ENCODE data around the gene NT5C3B.

The NT5C3B gene

GRCh38 chr17:41797377-41797776 is 38.7 kb downstream of the NT5C3B start:
- Histone ChIP-seq H3K4me2 (ENCODE audit: low read length) (no peak overlapping the region), H3K27ac (no peak overlapping the region), H3K4me3 (ENCODE audit: low read depth, low read length) (no peak overlapping the region), H2AFZ (no peak overlapping the region), H3K36me3 (ENCODE audit: control insufficient read depth, insufficient read depth, low read length) (no peaks in the 10 kb centered on the region), H3K9me3 (ENCODE audit: control insufficient read depth, low read length) (no peaks in the 10 kb centered on the region), H3K27me3 (ENCODE audit: control insufficient read depth, insufficient read depth, low read length) (no peaks in the 10 kb centered on the region), H3K79me2 (no peaks in the 10 kb centered on the region), H3K9ac (no peak overlapping the region), H3K4me1 (peaks cover 18% of the 10 kb centered on the region)
- TF ChIP-seq, protein P1, sequence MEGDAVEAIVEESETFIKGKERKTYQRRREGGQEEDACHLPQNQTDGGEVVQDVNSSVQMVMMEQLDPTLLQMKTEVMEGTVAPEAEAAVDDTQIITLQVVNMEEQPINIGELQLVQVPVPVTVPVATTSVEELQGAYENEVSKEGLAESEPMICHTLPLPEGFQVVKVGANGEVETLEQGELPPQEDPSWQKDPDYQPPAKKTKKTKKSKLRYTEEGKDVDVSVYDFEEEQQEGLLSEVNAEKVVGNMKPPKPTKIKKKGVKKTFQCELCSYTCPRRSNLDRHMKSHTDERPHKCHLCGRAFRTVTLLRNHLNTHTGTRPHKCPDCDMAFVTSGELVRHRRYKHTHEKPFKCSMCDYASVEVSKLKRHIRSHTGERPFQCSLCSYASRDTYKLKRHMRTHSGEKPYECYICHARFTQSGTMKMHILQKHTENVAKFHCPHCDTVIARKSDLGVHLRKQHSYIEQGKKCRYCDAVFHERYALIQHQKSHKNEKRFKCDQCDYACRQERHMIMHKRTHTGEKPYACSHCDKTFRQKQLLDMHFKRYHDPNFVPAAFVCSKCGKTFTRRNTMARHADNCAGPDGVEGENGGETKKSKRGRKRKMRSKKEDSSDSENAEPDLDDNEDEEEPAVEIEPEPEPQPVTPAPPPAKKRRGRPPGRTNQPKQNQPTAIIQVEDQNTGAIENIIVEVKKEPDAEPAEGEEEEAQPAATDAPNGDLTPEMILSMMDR (IDR thresholded peaks at IDR 0.05) = no peak

DNA sequence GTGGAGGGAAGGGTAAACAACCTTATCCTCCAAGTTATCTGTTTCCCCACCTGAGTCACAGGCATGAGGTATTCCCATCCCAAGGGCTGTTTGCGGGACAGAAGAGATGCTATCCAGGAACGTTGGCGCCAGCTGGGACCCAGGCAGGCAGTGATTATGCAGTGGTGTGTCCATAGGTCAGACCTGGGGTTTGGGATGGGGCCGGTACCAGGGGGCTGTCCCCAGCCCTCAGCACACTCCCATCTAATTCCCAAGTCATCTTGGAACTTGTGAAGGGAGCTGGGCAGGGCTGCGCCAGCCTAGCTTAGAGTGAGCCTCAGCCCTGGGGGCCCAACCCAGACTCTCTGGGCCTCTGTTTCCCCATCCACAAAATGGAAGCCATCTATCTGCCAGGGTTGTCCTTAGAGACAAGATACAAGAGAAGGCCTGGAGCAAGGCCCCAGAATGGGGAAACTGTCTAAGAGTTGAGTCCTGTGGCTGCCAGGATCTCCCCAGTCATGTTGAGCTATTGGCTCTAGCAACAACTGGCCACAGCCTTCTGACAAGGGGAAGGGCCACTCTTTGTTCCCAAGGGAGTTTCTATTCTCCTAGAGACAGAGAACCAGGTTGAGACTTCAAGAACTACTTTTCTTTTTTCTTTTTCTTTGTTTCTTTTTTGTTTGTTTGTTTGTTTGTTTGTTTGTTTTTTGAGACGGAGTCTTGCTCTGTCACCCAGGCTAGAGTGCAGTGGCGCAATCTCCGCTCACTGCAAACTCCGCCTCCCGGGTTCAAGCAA is 39.7 kb downstream of the NT5C3B start:
- Histone ChIP-seq H3K4me2 (ENCODE audit: low read length) (no peak overlapping the region), H3K4me3 (ENCODE audit: low read depth, low read length) (no peak overlapping the region), H3K27me3 (ENCODE audit: control insufficient read depth, insufficient read depth, low read length) (no peaks in the 10 kb centered on the region), H3K36me3 (ENCODE audit: control insufficient read depth, insufficient read depth, low read length) (no peaks in the 10 kb centered on the region), H3K9ac (no peak overlapping the region), H3K4me1 (peaks cover 24% of the 10 kb centered on the region), H3K79me2 (no peaks in the 10 kb centered on the region), H3K9me3 (ENCODE audit: control insufficient read depth, low read length) (no peaks in the 10 kb centered on the region), H2AFZ (no peak overlapping the region), H3K27ac (no peak overlapping the region)
- TF ChIP-seq, protein P1 (IDR thresholded peaks at IDR 0.05) = no peak

GRCh38 chr17:41794540-41794975 is 41.5 kb downstream of the NT5C3B start:
- Histone ChIP-seq H3K9ac (no peak overlapping the region), H3K4me2 (ENCODE audit: low read length) (no peak overlapping the region), H3K36me3 (ENCODE audit: control insufficient read depth, insufficient read depth, low read length) (no peaks in the 10 kb centered on the region), H3K27ac (no peak overlapping the region), H3K27me3 (ENCODE audit: control insufficient read depth, insufficient read depth, low read length) (no peaks in the 10 kb centered on the region), H3K9me3 (ENCODE audit: control insufficient read depth, low read length) (no peaks in the 10 kb centered on the region), H3K79me2 (no peaks in the 10 kb centered on the region), H3K4me3 (ENCODE audit: low read depth, low read length) (no peak overlapping the region), H3K4me1 (peaks cover 15% of the 10 kb centered on the region), H2AFZ (no peak overlapping the region)
- TF ChIP-seq, protein P1 (IDR thresholded peaks at IDR 0.05) = no peak

DNA sequence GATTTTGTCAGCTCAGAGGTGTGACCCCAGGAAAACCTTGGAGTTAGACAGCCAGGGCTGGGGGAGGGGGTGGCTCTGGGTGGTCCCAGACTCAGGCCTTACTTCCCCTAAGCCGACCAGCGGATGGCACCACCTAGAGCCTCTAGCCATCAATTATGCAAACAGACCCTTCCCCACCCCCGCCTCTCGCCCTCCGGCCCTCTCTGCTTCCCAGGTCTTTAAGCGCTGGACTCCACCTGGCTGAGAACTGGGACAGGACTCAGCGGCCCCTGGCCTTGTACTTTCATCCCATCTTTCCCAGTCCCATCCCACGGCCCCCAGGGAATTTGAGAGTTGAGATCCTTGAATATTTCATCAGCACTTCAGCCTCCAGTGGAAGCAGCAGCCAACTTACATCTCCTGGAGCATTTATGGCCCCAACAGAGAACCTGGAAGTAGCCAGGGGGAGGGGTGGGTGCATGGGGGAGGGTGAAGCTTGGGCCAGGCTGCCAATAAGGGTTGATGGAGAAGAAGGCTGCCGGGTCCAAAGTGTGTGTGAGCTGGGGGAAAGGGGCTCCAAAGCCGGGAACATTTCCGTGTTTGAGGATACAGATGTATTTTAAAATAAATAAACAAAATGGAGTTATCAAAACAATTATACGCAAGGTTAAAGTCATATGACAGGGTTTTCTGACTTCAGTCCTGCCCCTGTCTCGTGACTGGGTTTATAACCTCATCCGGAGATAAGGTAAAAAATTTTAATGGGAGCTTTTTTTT is 42.1 kb downstream of the NT5C3B start:
- Histone ChIP-seq H3K4me3 (ENCODE audit: low read depth, low read length) (no peak overlapping the region), H3K27ac (peak overlapping the region; percentile 90), H3K79me2 (no peaks in the 10 kb centered on the region), H3K9me3 (ENCODE audit: control insufficient read depth, low read length) (no peaks in the 10 kb centered on the region), H3K4me1 (peaks cover 15% of the 10 kb centered on the region), H3K27me3 (ENCODE audit: control insufficient read depth, insufficient read depth, low read length) (no peaks in the 10 kb centered on the region), H3K4me2 (ENCODE audit: low read length) (peak overlapping the region; percentile 63), H3K9ac (no peak overlapping the region), H3K36me3 (ENCODE audit: control insufficient read depth, insufficient read depth, low read length) (no peaks in the 10 kb centered on the region), H2AFZ (peak overlapping the region; percentile 77)
- TF ChIP-seq, protein P1 (IDR thresholded peaks at IDR 0.05) = no peak

Measured in parathyroid adenoma (tissue), 2 donors.